ENCODE measurements around the gene NUBP1.

NUBP1 gene

DNA sequence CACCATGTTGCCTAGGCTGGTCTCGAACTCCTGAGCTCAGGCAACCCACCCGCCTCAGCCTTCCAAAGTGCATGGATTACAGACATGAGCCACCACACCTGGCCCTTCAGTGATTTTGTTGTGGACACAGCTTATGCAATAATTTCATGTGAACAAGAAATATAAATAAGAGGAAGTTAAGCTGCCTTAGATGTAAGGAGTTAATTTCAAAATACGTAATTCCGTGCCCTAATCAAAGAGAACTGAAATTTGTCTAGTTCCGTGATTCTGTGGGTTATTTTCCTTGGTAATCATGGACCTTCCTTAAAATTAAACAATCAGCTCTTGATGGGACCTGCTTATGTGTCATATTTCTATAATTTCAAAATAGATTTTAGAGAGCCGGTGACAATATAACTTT lies 63.1 kb downstream of the NUBP1 start:
- no peaks in the 10 kb centered on the region for H3K9me3 ChIP-seq (ENCODE audit: control insufficient read depth, insufficient read depth, low read length)
- H3K9ac ChIP-seq (ENCODE audit: low read depth, low read length) = no peak overlapping the region
- H3K36me3 ChIP-seq (ENCODE audit: control insufficient read depth, insufficient read depth, low read length) = no peaks in the 10 kb centered on the region
- H3K27me3 ChIP-seq (ENCODE audit: control insufficient read depth, insufficient read depth, low read length) = no peaks in the 10 kb centered on the region
- no peak overlapping the region for H3K27ac ChIP-seq (ENCODE audit: low read depth, low read length)
- no peak overlapping the region for H3K4me3 ChIP-seq (ENCODE audit: low read depth, low read length)
- no peaks in the 10 kb centered on the region for H3K4me1 ChIP-seq (ENCODE audit: control insufficient read depth, insufficient read depth, low read length)

- Histone ChIP-seq H3K9ac (ENCODE audit: low read depth, low read length) (no peak overlapping the region), H3K4me3 (ENCODE audit: low read depth, low read length) (no peak overlapping the region), H3K4me1 (ENCODE audit: control insufficient read depth, insufficient read depth, low read length) (no peaks in the 10 kb centered on the region), H3K27me3 (ENCODE audit: control insufficient read depth, insufficient read depth, low read length) (no peaks in the 10 kb centered on the region), H3K36me3 (ENCODE audit: control insufficient read depth, insufficient read depth, low read length) (no peaks in the 10 kb centered on the region), H3K9me3 (ENCODE audit: control insufficient read depth, insufficient read depth, low read length) (no peaks in the 10 kb centered on the region), H3K27ac (ENCODE audit: low read depth, low read length) (no peak overlapping the region)
Observed at GRCh38 chr16:10808218-10808617, 64.6 kb downstream of the NUBP1 start.

- no peaks in the 10 kb centered on the region for H3K27me3 ChIP-seq (ENCODE audit: control insufficient read depth, insufficient read depth, low read length)
- no peaks in the 10 kb centered on the region for H3K4me1 ChIP-seq (ENCODE audit: control insufficient read depth, insufficient read depth, low read length)
- H3K9ac ChIP-seq (ENCODE audit: low read depth, low read length) = no peak overlapping the region
- no peaks in the 10 kb centered on the region for H3K9me3 ChIP-seq (ENCODE audit: control insufficient read depth, insufficient read depth, low read length)
- H3K36me3 ChIP-seq (ENCODE audit: control insufficient read depth, insufficient read depth, low read length) = no peaks in the 10 kb centered on the region
- H3K27ac ChIP-seq (ENCODE audit: low read depth, low read length) = no peak overlapping the region
- no peak overlapping the region for H3K4me3 ChIP-seq (ENCODE audit: low read depth, low read length)
Observed at GRCh38 chr16:10808850-10809249, 65.2 kb downstream of the NUBP1 start.

DNA sequence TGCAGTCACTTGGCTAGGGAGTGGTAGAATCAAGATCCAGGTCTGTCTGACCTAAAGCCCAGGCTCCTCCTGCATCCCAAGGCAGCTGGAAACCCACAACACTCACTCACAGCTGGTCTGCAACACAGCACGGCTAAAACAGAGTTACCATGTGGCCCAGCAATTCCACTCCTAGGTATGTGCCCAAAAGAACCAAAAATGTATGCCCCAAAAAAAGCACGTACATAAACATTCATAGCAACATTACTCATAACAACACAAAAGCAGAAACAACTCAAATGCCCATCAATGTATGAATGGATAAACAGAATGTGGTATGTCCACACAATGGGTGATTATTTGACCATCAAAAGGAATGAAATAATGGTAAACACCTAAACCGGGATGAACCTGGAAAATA lies 66.1 kb downstream of the NUBP1 start:
- Histone ChIP-seq H3K27ac (ENCODE audit: low read depth, low read length) (no peak overlapping the region), H3K4me1 (ENCODE audit: control insufficient read depth, insufficient read depth, low read length) (no peaks in the 10 kb centered on the region), H3K9me3 (ENCODE audit: control insufficient read depth, insufficient read depth, low read length) (no peaks in the 10 kb centered on the region), H3K4me3 (ENCODE audit: low read depth, low read length) (no peak overlapping the region), H3K9ac (ENCODE audit: low read depth, low read length) (no peak overlapping the region), H3K36me3 (ENCODE audit: control insufficient read depth, insufficient read depth, low read length) (no peaks in the 10 kb centered on the region), H3K27me3 (ENCODE audit: control insufficient read depth, insufficient read depth, low read length) (no peaks in the 10 kb centered on the region)

DNA sequence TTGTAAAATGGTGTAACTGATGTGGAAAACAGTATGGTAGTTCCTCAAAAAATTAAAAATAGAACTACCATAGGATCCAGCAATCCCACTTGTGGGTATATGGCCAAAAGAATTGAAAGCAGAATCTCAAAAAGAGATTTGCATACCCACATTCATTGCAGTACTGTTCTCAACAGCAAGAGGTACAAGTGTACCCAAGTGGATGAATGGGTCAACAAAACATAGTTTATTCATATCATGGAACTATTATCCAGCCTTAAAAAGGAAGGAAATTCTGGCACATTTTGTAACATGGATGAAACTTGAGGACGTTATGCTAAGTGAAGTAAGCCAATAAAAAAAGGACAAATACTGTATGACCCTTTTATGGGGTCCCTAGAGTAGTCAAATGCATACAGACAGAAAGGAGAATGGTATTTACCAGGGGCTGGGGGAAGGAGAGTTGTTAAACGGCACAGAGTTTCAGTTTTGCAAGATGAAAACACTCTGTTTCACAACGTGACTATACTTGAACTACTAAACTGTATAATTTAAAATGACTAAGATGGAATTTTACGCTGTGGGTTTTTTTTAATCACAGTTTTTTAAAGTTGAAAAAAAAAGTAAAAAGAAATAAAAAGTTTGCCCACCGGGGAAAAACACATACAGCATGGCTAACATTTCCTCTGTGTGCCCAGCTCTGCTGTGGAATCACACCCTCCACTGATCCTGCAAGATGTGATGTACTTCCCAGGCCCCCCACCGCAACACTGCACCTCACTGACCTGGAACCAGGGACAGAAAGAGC lies 68.9 kb downstream of the NUBP1 start:
- no peak overlapping the region for H3K27ac ChIP-seq (ENCODE audit: low read depth, low read length)
- H3K9ac ChIP-seq (ENCODE audit: low read depth, low read length) = no peak overlapping the region
- no peak overlapping the region for H3K4me3 ChIP-seq (ENCODE audit: low read depth, low read length)

GRCh38 chr16:10813099-10813455 lies 69.4 kb downstream of the NUBP1 start:
- Histone ChIP-seq H3K9ac (ENCODE audit: low read depth, low read length) (no peak overlapping the region), H3K36me3 (ENCODE audit: control insufficient read depth, insufficient read depth, low read length) (no peaks in the 10 kb centered on the region), H3K9me3 (ENCODE audit: control insufficient read depth, insufficient read depth, low read length) (no peaks in the 10 kb centered on the region), H3K4me3 (ENCODE audit: low read depth, low read length) (no peak overlapping the region), H3K4me1 (ENCODE audit: control insufficient read depth, insufficient read depth, low read length) (no peaks in the 10 kb centered on the region), H3K27ac (ENCODE audit: low read depth, low read length) (no peak overlapping the region), H3K27me3 (ENCODE audit: control insufficient read depth, insufficient read depth, low read length) (peaks cover 5% of the 10 kb centered on the region; the same call in 1 of the 2 replicates)

More for the DNA sequence above, 68.9 kb downstream of the NUBP1 start:
- H3K4me1 ChIP-seq (ENCODE audit: control insufficient read depth, insufficient read depth, low read length) = no peaks in the 10 kb centered on the region
- H3K27me3 ChIP-seq (ENCODE audit: control insufficient read depth, insufficient read depth, low read length) = peaks cover under 1% of the 10 kb centered on the region; the same call in 1 of the 2 replicates
- no peaks in the 10 kb centered on the region for H3K36me3 ChIP-seq (ENCODE audit: control insufficient read depth, insufficient read depth, low read length)
- no peaks in the 10 kb centered on the region for H3K9me3 ChIP-seq (ENCODE audit: control insufficient read depth, insufficient read depth, low read length)

DNA sequence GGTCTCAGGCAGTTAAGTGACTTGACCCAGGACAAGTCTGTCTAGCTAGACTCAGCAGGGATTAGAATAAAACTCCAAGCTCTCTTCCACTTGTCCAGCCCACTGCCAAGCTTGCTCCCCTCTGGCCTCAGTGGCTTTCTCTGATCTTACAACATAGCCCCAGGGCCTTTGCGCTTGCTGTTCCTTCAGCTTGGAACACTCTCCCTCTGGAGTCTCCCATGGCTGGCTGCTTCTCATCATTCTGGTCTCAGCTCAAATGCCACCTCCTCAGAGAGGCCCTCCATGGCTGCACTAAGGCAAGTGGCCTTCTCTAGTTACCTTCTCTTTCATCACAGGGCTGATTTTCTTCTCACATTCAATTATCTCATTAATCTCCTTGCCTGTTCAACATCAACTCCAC lies 73.9 kb downstream of the NUBP1 start:
- Histone ChIP-seq H3K9ac (ENCODE audit: low read depth, low read length) (no peak overlapping the region), H3K36me3 (ENCODE audit: control insufficient read depth, insufficient read depth, low read length) (no peaks in the 10 kb centered on the region), H3K27ac (ENCODE audit: low read depth, low read length) (no peak overlapping the region), H3K27me3 (ENCODE audit: control insufficient read depth, insufficient read depth, low read length) (peaks cover 5% of the 10 kb centered on the region; the same call in 1 of the 2 replicates), H3K4me3 (ENCODE audit: low read depth, low read length) (peak overlapping the region; percentile 66; the same call in 1 of the 2 replicates), H3K4me1 (ENCODE audit: control insufficient read depth, insufficient read depth, low read length) (no peaks in the 10 kb centered on the region), H3K9me3 (ENCODE audit: control insufficient read depth, insufficient read depth, low read length) (no peaks in the 10 kb centered on the region)

DNA sequence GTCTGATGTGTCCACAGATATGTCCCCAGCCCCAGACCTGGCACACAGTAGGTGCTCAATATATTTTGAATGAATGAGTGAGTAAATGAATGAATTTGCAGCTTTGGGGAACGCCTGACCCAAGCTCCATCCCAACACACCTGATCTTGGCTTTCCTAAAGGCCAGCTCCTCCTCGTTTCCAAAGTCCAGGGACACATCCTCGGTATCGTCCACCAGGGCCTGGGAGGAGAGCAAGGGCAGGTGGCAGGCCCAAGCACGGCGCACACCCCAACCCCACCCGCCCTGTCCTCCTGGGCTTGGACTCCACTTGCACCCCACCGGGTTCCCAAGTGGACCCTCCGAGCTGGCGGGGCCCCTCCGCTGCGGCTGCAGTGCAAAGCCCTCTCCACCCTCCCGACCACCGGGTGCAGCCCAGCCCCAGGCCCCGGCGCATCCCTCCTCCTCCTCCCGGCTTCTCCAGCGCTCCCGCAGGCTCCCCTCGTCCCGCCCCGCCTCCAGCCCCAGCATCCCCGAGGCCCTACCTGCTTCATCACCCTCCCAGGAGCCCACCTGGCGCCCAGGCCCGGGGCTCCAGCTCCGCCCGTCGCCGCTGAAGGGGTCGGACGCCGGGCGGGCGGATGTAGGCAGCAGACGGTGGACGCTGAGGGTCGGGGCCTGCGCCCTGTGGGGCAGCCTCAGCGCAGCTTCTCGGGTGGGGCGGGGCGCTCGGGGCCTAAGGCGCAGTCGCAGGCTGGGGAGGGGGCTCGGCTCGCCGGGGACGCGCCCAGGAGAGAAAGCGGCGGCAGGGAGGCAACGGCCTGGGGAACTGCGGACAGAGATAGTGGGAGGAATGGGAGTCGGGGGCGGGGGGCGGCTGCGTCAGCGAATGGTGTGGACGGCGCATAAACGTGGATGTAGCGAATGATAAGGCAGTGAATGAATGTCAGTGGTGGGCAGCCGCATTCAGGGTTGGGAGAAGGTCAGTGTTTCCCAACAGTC lies 74.6 kb downstream of the NUBP1 start, which contains the start of gene TVP23A:
TVP23A (minus strand) TSS at position 832 of the 979 bp plus-strand sequence; CDS start at position 531, 301 bp downstream.
- no peaks in the 10 kb centered on the region for H3K4me1 ChIP-seq (ENCODE audit: control insufficient read depth, insufficient read depth, low read length)
- H3K36me3 ChIP-seq (ENCODE audit: control insufficient read depth, insufficient read depth, low read length) = no peaks in the 10 kb centered on the region
- peak within 1 kb of the TSS; percentile 66 for H3K4me3 ChIP-seq (ENCODE audit: low read depth, low read length)
- peaks cover 5% of the 10 kb centered on the region; the same call in 1 of the 2 replicates for H3K27me3 ChIP-seq (ENCODE audit: control insufficient read depth, insufficient read depth, low read length)
- no peaks in the 10 kb centered on the region for H3K9me3 ChIP-seq (ENCODE audit: control insufficient read depth, insufficient read depth, low read length)
- H3K27ac ChIP-seq (ENCODE audit: low read depth, low read length) = no peak within 1 kb of the TSS
- no peak within 1 kb of the TSS for H3K9ac ChIP-seq (ENCODE audit: low read depth, low read length)
